GM19397 (cell line): Measurements from ENCODE around the gene RGPD3.
"Not testable (repeated sequence)": the region's sequence is repeated elsewhere in the genome, so short reads cannot be mapped to it uniquely, and the experiment has no call there.

Source experiments
- ATAC-seq: cut with Tn5 transposase; IDR thresholded peaks from one replicate; pipeline ENCODE4 v1.9.1; 2021; ENCODE audit warnings: mild to moderate bottlenecking, moderate library complexity; ENCODE audit not compliant: unreplicated experiment

Gene RGPD3

DNA sequence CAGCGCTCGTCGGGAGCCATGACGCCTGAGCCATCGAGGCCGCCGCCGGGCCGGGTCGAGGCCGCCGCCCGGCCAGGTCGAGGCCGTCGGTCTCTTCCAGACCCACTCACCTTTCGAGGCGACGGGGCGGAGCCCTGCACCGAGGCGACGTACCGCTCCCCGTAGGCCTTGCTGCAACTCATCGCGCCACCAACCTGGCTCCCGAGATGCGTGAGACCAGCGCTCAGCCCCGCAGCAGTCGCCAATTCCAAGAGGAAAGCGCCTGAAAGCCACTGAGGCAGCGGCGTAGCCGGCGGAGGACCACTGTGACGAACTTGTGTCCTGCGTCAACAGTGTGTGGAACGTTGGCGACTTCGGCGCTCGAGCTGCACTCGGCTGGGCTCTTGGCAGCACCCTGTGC is at the start of gene RGPD3:
RGPD3 (minus strand) TSS at position 307 of the 400 bp plus-strand sequence; CDS start at position 182, 125 bp downstream.
- not testable (repeated sequence) for ATAC-seq

DNA sequence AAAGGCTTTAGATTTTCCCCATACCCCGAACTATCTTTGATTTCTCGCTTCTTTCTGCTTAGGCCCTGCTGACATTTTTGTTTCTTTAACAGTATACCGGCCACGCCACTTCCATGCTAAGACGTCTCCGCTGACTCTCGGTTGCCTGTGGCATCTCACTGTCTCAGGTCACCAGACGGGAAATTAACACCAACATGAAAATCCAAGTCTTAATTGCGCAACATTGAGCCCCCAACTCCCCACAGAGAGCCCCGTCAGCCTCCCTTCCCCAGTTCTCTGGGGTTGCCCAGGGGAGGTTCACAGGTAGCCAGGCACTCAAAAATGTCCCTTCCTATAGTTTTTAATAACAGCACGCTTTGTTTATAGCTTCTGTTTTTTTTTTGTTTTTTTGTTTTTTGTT is 49.1 kb upstream of the RGPD3 start:
- no peak for ATAC-seq

DNA sequence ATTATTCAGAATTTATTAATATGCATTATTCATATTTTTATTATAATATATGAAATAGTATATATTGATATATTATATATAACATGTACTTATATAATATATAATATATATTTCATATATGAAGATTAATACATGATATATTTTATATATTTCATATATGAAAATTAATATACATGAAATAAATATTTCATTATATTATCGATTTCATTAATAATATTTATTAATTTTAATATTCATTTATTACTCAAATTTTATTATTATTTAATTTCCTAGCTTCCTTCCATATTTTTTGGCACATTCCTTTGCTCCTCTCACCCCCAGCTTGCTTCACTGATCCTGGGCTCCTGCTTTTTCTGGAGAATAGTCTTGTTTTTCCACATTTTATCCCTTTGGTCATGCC is 48.7 kb upstream of the RGPD3 start:
- no peak for ATAC-seq

DNA sequence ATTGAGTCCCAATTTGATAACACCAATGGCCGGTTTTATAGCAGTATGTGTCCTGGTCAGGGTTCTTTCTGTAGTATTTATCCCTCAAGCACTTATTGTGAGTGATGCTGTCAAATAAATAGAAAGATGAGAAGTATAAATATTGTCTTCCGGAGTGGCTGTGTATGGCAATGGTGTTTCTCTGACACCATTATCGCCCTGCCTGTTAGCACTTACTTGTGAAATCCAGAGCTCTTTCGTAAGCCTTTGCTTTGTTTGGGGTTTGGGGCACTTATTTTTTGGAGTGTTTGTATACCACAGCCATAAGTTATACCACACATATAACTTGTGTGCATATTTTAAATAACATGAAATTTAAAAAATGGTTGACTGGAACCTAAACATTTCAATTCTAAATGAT is 48.2 kb upstream of the RGPD3 start:
- no peak for ATAC-seq

DNA sequence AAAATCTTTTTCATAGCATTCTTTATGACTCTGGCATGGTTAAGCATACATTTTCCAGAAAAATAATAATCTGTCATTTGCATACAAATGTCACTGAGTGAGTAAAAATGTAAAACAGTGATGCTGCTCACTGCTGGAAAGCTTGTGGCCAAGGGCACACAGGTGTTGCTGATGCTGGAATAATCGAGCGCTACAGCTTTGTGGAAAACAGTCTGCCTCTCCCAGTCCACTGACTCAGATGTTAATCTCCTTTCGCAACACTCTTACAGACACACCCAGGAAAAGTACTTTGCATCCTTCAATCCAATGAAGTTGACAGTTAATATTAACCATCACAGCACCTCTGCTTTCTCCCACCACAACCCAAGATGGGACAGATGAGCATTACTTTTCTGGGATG is 46.6 kb upstream of the RGPD3 start:
- not testable (repeated sequence) for ATAC-seq

DNA sequence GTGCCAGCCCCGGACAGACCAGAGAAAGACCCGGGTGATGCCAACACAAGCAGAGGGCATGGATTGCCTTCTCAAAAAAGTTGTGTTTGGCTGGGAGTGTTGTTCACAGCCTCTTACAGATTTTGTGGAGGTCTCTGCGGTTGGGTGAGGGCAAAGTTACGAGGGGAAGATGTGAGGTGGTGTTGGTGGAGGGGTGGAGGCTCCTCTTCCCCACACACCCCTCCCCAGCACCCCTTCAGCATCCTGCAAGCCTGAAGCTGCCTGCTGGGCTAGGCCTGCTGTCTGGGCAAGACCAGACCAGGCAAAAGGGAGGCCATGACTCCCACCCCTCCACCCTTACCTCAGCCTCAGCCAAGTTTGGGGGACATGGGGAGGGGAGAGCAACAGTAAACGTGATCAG is 45.2 kb upstream of the RGPD3 start:
- not testable (repeated sequence) for ATAC-seq

DNA sequence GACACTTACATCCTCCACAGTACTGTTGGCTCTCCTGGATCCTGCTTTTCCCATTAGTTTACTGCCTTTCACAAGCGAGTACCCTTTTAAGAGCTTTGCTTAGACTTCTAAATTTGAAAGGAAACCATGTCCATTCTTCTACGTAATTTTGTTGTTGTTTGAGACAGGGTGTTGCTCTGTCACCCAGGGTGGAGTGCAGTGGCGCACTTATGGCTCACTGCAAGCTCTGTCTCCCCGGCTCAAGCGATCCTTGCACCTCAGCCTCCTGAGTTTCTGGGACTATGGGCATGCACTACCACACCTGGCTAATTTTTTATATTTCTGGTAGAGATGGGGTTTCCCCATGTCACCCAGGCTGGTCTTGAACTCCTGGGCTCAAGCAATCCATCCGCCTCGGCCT is 43.7 kb upstream of the RGPD3 start:
- not testable (repeated sequence) for ATAC-seq

DNA sequence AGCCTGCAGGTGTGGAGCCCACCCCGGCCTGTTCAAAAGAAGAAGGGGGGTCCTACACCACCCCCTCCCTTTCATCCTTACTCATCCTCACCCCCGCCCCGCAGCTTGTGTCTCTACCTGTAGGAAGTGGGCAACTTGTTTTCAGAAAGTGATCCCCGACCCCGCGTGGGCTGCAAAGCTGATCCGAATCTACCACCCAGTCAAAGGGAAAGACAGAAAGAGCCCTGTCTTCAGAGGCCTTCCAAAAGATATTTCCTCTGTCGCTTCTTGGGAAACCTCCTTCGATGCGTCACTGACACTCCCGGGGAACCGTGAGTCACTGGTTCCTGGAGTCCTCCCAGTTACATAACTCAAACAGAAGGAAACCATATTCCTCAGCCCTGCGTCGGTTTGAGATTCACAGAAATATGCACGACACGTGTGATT is 43.3 kb upstream of the RGPD3 start:
- ATAC-seq: not testable (repeated sequence)

DNA sequence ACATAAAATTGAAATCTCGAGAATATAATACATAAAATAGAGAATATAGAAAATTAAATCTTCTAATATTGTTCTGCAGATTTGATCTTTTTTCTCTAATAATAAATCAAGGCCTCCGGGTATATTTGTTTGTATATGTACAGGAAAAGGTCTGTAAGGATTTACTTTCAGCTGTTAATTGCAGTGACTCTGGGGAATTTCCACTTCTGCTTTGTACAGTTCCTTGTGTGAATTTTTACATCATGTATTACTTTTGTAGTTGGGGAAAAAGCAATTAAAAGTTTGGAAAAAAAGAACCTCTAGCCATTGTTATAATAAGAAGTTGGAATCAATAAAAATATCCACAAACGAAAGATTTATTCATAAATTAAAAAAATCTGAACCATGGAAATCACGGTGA is 42.6 kb upstream of the RGPD3 start:
- not testable (repeated sequence) for ATAC-seq

DNA sequence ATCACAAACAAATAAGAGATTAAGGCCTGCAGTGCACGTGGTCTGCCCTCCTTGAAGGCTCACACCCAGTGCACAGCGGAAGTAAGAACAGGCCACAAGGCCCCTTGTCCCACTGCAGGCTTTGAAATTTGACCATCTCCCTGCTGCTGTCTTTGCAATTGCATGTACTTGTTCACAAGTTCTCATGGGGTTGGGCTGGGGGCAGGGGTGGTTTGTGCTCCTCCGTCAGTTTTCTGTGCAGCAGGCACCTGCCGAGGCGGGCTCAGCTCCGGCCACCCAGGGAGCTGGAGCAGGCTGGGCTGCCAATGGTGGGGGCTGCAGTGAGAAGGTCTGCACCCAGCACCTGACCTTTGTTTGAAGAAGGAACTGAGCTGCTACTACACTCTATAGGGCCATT is 41.2 kb upstream of the RGPD3 start:
- ATAC-seq: not testable (repeated sequence)

DNA sequence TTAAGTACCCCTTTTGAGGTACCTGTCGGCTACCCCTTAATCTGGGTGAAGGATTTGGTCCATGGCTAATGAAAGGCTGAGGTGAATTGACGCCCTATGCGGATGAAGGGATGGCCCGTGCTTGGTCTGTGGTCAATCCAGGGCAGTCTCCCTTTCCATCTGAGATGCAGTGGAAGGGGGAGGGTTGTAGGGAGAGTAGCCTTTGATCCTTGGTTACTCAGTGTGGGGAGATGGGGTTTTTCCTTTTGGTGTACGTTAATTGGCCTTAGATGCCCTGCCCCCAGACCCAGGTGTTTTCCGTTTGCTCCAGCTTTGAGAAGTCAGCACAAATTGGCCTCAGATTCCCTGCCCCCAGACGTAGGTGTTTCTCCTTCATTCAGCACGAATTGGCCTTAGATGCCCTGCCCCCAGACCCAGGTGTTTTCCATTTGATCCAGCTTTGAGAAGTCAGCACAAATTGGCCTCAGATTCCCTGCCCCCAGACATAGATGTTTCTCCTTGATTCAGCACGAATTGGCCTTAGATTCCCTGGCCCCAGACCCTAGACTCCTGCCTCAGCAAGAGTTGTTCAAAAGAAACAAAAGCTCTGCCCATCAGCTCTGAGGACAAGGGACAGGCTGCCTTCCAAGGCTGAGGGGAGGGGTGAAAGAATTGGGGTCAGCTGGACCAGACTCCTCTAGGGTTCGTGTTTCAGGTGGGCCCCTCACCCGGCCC is 40.6 kb upstream of the RGPD3 start:
- not testable (repeated sequence) for ATAC-seq

DNA sequence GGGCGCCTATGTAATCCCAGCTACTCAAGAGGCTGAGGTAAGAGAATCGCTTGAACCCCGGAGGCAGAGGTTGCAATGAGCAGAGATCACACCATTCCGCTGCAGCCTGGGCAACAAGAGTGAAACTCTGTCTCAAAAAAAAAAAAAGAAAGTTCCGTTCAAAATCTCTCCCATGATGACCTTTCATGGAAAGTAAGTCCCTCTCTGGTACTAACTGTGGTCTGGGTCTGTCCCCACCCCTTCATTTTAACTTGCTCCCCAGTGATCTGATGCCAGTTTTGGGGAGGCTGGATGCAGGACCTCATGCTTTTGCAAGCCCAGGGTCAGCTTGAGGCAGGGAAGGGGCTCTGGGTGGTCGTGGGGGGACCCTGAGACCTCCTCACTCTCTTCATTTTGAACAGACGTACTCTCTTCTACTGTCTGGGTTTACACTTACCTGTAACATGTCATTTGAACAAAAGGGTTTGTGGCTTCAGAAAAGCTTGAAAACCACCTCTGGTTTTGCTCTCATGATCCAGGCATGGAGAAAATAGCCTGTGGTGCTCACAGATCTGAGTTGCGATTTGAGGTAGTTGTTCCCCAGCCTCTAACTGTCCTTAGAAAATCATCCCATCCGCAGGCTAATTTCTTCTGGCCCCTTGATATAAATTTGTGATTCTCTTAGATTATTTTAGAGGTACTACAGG is 37.9 kb upstream of the RGPD3 start:
- ATAC-seq: not testable (repeated sequence)

DNA sequence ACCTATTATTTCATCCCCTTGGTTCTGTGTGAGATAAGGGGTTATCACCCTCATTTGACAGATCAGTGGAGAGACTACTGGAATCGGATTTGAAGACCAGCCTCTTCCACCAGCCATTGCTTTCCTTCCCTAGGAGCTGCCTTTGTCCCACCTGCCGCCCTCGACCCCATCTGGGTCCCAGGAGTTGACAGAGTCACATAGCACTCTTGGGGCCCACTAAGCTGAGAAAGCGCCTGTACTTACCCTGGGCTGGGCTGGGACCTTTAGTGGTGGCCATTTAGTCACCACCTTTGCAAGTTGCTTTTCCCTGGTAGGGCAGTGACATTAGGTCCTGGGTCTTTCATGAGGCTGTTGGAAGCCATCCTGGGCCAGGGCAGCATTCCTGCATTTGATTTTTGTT is 36.6 kb upstream of the RGPD3 start:
- not testable (repeated sequence) for ATAC-seq

DNA sequence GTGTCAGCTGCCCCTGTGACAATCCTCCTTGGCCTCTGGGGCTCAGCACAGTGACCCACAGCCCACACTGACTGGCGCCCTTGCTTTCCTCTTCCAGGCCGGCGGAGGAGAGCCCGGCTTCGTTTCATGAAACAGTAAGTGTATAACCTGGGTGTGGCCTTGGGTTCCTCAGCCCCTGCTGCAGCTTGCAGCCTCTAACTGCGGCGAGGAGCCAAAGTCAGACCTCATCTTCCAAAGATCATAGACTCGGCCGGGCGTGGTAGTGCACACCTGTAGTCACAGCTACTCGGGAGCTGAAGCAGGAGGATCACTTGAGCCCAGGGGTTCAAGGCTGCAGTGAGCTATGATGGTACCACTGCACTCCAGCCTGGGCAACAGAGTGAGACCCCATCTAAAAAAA is 36.0 kb upstream of the RGPD3 start:
- ATAC-seq: not testable (repeated sequence)

DNA sequence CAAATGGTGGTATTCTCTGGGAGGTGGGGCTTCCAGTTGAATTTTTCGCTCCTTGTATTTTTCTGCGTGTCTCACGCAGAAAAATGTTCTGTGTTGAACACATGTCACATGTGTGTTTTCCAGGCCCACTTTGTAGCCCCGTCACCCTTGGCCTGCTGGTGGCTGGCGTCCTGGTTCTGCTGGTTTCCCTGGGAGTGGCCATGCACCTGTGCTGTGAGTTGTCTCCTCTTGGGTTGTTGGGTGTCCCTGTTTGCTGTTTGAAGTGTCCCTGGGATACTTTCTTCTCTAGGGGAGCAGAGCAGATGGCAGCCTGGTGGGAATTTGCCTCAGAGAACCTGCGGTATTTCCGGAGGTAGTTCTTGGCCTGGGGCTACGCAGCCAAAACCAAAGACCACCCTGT is 34.1 kb upstream of the RGPD3 start:
- ATAC-seq: not testable (repeated sequence)

DNA sequence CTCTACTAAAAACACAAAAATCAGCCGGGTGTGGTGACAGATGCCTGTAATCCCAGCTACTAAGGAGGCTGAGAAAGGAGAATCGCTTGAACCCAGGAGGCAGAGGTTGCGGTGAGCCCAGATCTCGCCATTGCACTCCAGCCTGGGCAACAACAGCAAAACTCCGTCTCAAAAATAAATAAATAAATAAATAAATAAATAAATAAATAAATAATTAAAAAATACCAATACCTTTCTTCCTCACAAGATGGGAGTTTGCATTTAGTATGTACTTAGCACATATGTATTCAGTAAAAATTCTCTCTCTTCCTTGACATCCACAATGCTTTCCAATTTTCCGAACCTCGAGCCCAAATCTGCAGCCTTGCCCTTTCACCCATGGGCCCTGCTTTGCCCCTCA is 32.1 kb upstream of the RGPD3 start:
- ATAC-seq: not testable (repeated sequence)

DNA sequence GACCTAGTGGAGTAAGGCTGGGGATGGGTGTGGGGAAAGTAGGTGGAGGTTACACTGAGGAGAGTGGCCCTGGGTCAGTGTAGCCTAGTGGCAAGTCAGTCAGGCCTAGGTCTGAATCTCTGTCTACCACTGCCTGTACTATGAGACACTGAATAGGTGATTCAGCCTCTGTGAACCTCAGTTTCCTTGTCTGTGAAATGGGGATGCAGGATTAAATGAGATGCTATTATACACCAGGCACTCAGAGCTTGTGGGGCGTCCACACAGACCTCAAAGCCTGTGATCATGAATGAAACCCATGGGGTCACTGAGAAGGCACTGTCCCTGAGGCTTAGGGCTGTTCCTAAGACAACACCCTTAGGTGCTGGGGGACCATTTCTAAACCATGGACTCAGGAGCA is 30.3 kb upstream of the RGPD3 start:
- not testable (repeated sequence) for ATAC-seq

DNA sequence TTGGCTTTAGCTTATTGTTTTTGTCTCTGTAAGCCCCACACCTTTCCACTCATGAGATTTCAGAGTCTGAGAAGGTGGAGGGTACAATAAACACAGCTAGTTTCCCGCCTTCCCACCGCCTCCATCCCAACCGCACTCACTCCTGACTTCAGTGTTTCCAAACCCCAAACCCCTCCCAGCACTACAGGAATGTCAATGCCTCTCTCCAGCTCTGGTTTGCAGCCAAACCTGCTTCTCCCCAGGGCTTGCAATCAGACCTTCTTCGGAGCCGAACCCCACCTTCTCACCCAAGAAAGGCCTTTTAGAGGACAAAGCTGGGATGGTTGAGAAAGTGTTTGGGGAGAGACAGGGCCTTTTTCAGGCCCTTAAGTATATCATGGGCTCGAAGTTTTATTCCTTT is 24.7 kb upstream of the RGPD3 start:
- ATAC-seq: not testable (repeated sequence)

DNA sequence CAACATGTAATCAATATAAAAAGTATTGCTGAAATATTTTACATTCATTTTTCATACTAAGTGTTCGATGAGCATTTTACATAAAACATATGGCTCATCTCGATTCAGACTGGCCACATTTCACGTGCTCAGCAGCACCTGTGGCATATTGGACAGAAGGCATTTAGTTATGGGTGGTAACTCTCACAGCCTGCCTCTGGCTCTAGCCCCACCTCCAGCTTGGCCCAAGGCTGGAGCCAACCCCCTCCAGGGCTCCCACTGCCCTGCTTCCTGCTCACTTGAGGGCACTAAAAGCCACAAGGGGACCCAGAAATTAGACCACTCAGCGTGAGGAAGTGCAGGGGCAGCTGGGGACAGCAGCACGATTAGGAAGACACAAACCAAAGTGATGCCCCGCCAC is 24.2 kb upstream of the RGPD3 start:
- ATAC-seq: not testable (repeated sequence)

DNA sequence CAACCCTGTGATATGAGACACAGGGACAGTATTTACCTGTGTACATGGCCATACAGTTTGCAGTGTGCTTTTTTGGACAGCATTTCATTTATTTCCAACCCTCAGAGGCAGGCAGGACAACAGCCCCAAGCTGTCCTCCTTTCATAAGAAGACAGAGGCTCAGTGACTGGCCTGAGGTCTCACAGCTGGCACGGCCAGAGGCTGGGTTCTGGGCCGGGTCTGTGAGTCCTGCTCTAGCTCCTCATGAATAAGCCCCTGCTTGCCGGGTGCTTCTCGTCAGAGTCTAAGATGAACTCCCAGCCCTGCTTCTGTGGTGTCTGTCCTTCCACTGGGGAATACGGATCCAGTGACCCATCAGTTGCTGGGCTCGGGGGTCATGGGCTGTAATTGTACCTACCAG is 21.5 kb upstream of the RGPD3 start:
- ATAC-seq: not testable (repeated sequence)

DNA sequence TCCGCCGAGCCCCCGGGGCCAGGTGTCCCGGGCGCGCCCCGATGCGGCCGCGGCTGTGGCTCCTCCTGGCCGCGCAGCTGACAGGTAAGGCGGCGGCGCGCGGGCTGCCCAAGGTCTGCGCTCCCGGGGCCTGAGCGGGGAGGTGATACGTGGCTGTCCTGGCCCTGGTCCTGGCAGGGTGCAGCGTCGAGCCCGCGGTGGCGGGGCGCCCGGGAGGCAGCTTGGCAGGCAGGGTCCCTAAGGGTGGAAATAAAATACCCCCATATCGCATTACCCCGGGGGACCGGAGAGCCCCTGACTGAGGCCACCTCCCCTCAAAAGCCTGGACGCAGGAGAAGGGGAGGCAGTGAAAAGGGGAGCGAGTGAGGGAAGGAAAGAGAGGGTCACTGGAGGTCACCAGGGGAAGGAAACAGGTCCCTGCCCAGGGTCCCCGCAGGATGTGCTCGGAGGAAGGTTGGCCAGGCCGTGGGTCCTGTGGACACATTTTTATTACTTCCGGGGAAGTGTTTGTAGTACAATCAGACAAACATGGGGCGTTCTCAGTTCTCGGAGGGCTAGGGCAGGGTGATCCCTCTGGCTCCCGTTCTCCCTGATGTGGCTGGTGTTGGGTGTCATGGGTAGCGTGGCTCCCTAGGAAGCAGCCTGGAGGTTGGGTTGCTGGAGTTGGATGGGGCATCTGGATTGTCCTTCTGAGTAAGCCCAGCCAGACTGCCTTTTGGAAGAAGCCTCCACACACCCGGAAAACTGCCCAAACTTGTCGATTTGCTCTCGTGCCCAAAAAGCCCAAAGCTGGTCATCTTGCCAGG is 19.4 kb upstream of the RGPD3 start:
- ATAC-seq: not testable (repeated sequence)
